Parathyroid adenoma (tissue), 2 donors: Measurements from ENCODE around the gene TRIM38.
"Not testable (repeated sequence)": the region's sequence is repeated elsewhere in the genome, so short reads cannot be mapped to it uniquely, and the experiment has no call there.

Source experiments
- H2AFZ ChIP-seq: fragments of 300-600 bp; sonication (generic); one replicate; pipeline ENCODE4 v1.7.0; 2017; ENCODE audit warnings: antibody characterized with exemption, mild to moderate bottlenecking
- H3K27ac ChIP-seq: fragments of 300-600 bp; sonication (generic); one replicate; pipeline ENCODE4 v1.7.0; 2017
- H3K27me3 ChIP-seq: fragments of 300-600 bp; sonication (generic); one replicate; pipeline ENCODE4 v1.7.0; 2017; ENCODE audit warnings: low read length; ENCODE audit not compliant: control insufficient read depth, insufficient read depth
- H3K36me3 ChIP-seq: fragments of 300-600 bp; sonication (generic); one replicate; pipeline ENCODE4 v1.7.0; 2017; ENCODE audit warnings: low read length; ENCODE audit not compliant: control insufficient read depth, insufficient read depth
- H3K4me1 ChIP-seq: fragments of 300-600 bp; sonication (generic); one replicate; pipeline ENCODE4 v1.7.0; 2017; ENCODE audit warnings: control low read depth
- H3K4me2 ChIP-seq: fragments of 300-600 bp; sonication (generic); one replicate; pipeline ENCODE4 v1.7.0; 2017; ENCODE audit warnings: low read length
- H3K4me3 ChIP-seq: fragments of 300-600 bp; sonication (generic); one replicate; pipeline ENCODE4 v1.7.0; 2017; ENCODE audit warnings: low read depth, low read length
- H3K79me2 ChIP-seq: fragments of 300-600 bp; sonication (generic); one replicate; pipeline ENCODE4 v1.7.0; 2017; ENCODE audit warnings: control low read depth
- H3K9ac ChIP-seq: fragments of 300-600 bp; sonication (generic); one replicate; pipeline ENCODE4 v1.7.0; 2017; ENCODE audit warnings: mild to moderate bottlenecking
- H3K9me3 ChIP-seq: fragments of 300-600 bp; sonication (generic); one replicate; pipeline ENCODE4 v1.7.0; 2017; ENCODE audit warnings: low read length; ENCODE audit not compliant: control insufficient read depth
- TF ChIP-seq, protein P1 (sequence below): fragments of 300-600 bp; sonication (generic); IDR thresholded peaks from one replicate; pipeline ENCODE4 v1.7.0; 2017; ENCODE audit warnings: antibody characterized with exemption, mild to moderate bottlenecking
- donor health status: primary hyperparathyroidism.

The TRIM38 gene

GRCh38 chr6:25942561-25943147 lies 19.9 kb upstream of the TRIM38 start:
- H3K27me3 ChIP-seq = no peaks in the 10 kb centered on the region
- no peaks in the 10 kb centered on the region for H3K79me2 ChIP-seq
- no peak overlapping the region for H3K9ac ChIP-seq
- H3K4me3 ChIP-seq = no peak overlapping the region
- no peak overlapping the region for H3K27ac ChIP-seq
- no peaks in the 10 kb centered on the region for H3K36me3 ChIP-seq
- H3K4me2 ChIP-seq = no peak overlapping the region
- H3K4me1 ChIP-seq = no peaks in the 10 kb centered on the region
- no peaks in the 10 kb centered on the region for H3K9me3 ChIP-seq
- H2AFZ ChIP-seq = no peak overlapping the region
- TF ChIP-seq, protein P1, sequence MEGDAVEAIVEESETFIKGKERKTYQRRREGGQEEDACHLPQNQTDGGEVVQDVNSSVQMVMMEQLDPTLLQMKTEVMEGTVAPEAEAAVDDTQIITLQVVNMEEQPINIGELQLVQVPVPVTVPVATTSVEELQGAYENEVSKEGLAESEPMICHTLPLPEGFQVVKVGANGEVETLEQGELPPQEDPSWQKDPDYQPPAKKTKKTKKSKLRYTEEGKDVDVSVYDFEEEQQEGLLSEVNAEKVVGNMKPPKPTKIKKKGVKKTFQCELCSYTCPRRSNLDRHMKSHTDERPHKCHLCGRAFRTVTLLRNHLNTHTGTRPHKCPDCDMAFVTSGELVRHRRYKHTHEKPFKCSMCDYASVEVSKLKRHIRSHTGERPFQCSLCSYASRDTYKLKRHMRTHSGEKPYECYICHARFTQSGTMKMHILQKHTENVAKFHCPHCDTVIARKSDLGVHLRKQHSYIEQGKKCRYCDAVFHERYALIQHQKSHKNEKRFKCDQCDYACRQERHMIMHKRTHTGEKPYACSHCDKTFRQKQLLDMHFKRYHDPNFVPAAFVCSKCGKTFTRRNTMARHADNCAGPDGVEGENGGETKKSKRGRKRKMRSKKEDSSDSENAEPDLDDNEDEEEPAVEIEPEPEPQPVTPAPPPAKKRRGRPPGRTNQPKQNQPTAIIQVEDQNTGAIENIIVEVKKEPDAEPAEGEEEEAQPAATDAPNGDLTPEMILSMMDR = peak; percentile 22

DNA sequence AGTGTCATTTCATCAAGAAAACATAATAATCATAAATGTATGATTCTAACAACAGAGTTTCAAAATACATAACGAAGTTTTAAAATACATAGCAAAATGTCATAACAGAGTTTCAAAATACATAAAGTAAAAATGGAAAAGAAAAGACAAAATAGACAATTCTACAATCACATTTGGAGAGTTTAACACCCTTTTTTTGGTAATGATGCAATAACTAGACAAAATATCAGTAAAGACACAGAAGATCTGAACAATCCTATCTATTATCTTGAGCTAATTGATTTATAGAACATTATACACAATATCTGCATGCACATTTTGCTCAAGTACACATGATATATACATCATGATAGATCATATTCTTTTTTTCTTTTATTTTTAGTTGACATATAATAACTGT lies 18.7 kb upstream of the TRIM38 start:
- H3K27ac ChIP-seq = no peak overlapping the region
- H3K4me2 ChIP-seq = no peak overlapping the region
- H3K27me3 ChIP-seq = no peaks in the 10 kb centered on the region
- H2AFZ ChIP-seq = no peak overlapping the region
- TF ChIP-seq, protein P1 = no peak
- no peaks in the 10 kb centered on the region for H3K36me3 ChIP-seq
- H3K9ac ChIP-seq = no peak overlapping the region
- no peaks in the 10 kb centered on the region for H3K79me2 ChIP-seq
- H3K4me1 ChIP-seq = no peaks in the 10 kb centered on the region
- no peaks in the 10 kb centered on the region for H3K9me3 ChIP-seq
- H3K4me3 ChIP-seq = no peak overlapping the region

GRCh38 chr6:25944688-25945574 lies 17.7 kb upstream of the TRIM38 start:
- TF ChIP-seq, protein P1 = no peak
- Histone ChIP-seq H3K4me2 (no peak overlapping the region), H3K36me3 (no peaks in the 10 kb centered on the region), H3K4me1 (no peaks in the 10 kb centered on the region), H3K27me3 (no peaks in the 10 kb centered on the region), H2AFZ (no peak overlapping the region), H3K9ac (no peak overlapping the region), H3K9me3 (no peaks in the 10 kb centered on the region), H3K27ac (no peak overlapping the region), H3K4me3 (no peak overlapping the region), H3K79me2 (no peaks in the 10 kb centered on the region)

DNA sequence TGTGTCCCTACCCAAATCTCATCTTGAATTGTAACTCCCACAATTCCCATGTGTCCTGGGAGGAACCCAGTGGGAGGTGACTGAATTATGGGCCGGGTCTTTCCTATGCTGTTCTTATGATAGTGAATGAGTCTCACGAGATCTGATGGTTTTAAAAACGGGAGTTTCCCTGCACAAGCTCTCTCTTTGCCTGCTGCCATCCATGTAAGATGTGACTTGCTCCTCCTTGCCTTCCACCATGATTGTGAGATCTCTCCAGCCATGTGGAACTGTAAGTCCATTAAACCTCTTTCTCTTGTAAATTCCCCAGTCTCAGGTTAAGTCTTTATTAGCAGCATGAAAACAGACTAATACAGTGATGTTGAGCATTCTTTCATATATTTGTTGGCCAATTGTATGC lies 16.9 kb upstream of the TRIM38 start:
- H2AFZ ChIP-seq, H3K9ac ChIP-seq, H3K27ac ChIP-seq, H3K79me2 ChIP-seq, H3K4me3 ChIP-seq, H3K4me1 ChIP-seq, H3K27me3 ChIP-seq, H3K9me3 ChIP-seq, H3K36me3 ChIP-seq, H3K4me2 ChIP-seq: not testable (repeated sequence)

DNA sequence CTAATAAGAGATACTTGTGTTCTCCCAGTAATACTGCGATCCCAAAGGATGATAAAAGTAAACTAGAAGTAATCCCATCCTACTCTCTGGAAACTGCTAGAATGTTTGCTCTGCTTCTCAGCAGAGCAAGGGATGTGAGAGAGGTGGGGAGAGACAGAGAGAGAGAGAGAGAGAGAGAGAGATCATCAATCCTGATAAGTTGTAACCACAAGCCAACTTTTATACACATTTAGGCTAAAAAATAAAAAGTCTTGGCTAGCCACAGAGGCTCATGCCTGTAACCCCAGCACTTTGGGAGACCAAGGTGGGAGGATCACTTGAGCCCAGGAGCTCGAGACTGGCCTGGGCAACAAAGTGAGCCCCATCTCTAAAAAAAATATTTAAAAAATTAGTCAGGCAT lies 16.0 kb upstream of the TRIM38 start:
- TF ChIP-seq, protein P1 = no peak
- H3K79me2 ChIP-seq = no peaks in the 10 kb centered on the region
- no peaks in the 10 kb centered on the region for H3K9me3 ChIP-seq
- no peak overlapping the region for H3K27ac ChIP-seq
- no peak overlapping the region for H2AFZ ChIP-seq
- no peaks in the 10 kb centered on the region for H3K4me1 ChIP-seq
- no peaks in the 10 kb centered on the region for H3K36me3 ChIP-seq
- no peaks in the 10 kb centered on the region for H3K27me3 ChIP-seq
- H3K4me3 ChIP-seq = no peak overlapping the region
- no peak overlapping the region for H3K9ac ChIP-seq
- no peak overlapping the region for H3K4me2 ChIP-seq

DNA sequence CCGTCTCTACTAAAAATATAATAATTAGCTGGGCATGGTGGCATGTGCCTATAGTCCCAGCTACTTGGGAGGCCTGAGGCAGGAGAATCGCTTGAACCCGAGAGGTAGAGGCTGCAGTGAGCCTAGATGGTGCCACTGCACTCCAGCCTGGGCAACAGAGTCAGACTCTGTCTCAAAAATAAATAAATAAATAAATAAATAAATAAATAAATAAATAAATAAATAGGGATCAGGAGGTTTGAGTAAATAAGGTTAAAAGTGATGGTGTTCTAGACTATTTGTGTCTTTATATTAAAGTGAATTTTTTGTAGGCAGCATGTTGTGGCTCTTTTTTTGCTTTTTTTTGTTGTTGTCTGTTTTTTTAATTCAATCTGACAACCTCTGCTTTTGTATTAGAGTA lies 15.1 kb upstream of the TRIM38 start:
- not testable (repeated sequence) for H3K27ac ChIP-seq, H2AFZ ChIP-seq, H3K9ac ChIP-seq, H3K9me3 ChIP-seq, H3K79me2 ChIP-seq, H3K36me3 ChIP-seq, H3K4me2 ChIP-seq, H3K4me3 ChIP-seq, H3K4me1 ChIP-seq, H3K27me3 ChIP-seq
